Measurements from ENCODE around the gene RBM10.

The RBM10 gene

GRCh38 chrX:47194194-47194787, 49.3 kb downstream of the RBM10 start:
- peak; percentile 27 for DNase-seq (ENCODE audit: low read depth)

- no peak for DNase-seq (ENCODE audit: low read depth)
Observed at GRCh38 chrX:47196098-47196497, 51.1 kb downstream of the RBM10 start.

- DNase-seq (ENCODE audit: low read depth), result no peak
Observed at GRCh38 chrX:47197526-47197925, 52.5 kb downstream of the RBM10 start.

- peak; percentile 52 for DNase-seq (ENCODE audit: low read depth)
Observed at GRCh38 chrX:47198026-47198686, 53.1 kb downstream of the RBM10 start.

GRCh38 chrX:47198687-47199080, 53.7 kb downstream of the RBM10 start:
- DNase-seq (ENCODE audit: low read depth), result no peak

- DNase-seq (ENCODE audit: low read depth), result no peak
Observed at GRCh38 chrX:47199286-47199685, 54.3 kb downstream of the RBM10 start.

GRCh38 chrX:47200385-47201150, 55.5 kb downstream of the RBM10 start:
- peak; percentile 65 for DNase-seq (ENCODE audit: low read depth)

GRCh38 chrX:47201345-47201944, 56.4 kb downstream of the RBM10 start:
- DNase-seq (ENCODE audit: low read depth), result no peak

- DNase-seq (ENCODE audit: low read depth), result no peak
Observed at GRCh38 chrX:47202316-47202715, 57.3 kb downstream of the RBM10 start.

GRCh38 chrX:47202877-47203276, 57.9 kb downstream of the RBM10 start:
- DNase-seq (ENCODE audit: low read depth), result no peak

GRCh38 chrX:47204970-47205369, 59.9 kb downstream of the RBM10 start:
- no peak for DNase-seq (ENCODE audit: low read depth)

GRCh38 chrX:47206316-47206715, 61.3 kb downstream of the RBM10 start:
- no peak for DNase-seq (ENCODE audit: low read depth)

GRCh38 chrX:47208108-47208507, 63.1 kb downstream of the RBM10 start:
- DNase-seq (ENCODE audit: low read depth), result no peak

GRCh38 chrX:47209508-47210238, 64.7 kb downstream of the RBM10 start:
- DNase-seq (ENCODE audit: low read depth), result no peak

GRCh38 chrX:47210661-47211425, 65.8 kb downstream of the RBM10 start:
- no peak for DNase-seq (ENCODE audit: low read depth)

GRCh38 chrX:47212381-47213293, 67.6 kb downstream of the RBM10 start:
- DNase-seq (ENCODE audit: low read depth), result no peak

- DNase-seq (ENCODE audit: low read depth), result no peak
Observed at GRCh38 chrX:47214435-47215077, 69.5 kb downstream of the RBM10 start.

- DNase-seq (ENCODE audit: low read depth), result no peak
Observed at GRCh38 chrX:47215291-47215900, 70.4 kb downstream of the RBM10 start.

- no peak for DNase-seq (ENCODE audit: low read depth)
Observed at GRCh38 chrX:47216393-47216925, 71.4 kb downstream of the RBM10 start.

Measured in iris pigment epithelial cell (primary cell).